Mesangial cell (primary cell): ENCODE measurements around the gene USO1. TPM values are rescaled to one million over a fixed set of nuclear protein-coding genes. Genes with fewer than 3 reads are reported as not detected.

Experiments used
- total RNA-seq: library from RNA; depleted of rRNA; stranded (reverse); fragments of >200 nt; gene quantifications from 2 replicates; pipeline ENCODE4 v1.2.3, GENCODE V29; 2015

USO1 gene, protein sequence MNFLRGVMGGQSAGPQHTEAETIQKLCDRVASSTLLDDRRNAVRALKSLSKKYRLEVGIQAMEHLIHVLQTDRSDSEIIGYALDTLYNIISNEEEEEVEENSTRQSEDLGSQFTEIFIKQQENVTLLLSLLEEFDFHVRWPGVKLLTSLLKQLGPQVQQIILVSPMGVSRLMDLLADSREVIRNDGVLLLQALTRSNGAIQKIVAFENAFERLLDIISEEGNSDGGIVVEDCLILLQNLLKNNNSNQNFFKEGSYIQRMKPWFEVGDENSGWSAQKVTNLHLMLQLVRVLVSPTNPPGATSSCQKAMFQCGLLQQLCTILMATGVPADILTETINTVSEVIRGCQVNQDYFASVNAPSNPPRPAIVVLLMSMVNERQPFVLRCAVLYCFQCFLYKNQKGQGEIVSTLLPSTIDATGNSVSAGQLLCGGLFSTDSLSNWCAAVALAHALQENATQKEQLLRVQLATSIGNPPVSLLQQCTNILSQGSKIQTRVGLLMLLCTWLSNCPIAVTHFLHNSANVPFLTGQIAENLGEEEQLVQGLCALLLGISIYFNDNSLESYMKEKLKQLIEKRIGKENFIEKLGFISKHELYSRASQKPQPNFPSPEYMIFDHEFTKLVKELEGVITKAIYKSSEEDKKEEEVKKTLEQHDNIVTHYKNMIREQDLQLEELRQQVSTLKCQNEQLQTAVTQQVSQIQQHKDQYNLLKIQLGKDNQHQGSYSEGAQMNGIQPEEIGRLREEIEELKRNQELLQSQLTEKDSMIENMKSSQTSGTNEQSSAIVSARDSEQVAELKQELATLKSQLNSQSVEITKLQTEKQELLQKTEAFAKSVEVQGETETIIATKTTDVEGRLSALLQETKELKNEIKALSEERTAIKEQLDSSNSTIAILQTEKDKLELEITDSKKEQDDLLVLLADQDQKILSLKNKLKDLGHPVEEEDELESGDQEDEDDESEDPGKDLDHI
- 27.0 and 32.6 TPM in 2 replicates for total RNA-seq

DNA sequence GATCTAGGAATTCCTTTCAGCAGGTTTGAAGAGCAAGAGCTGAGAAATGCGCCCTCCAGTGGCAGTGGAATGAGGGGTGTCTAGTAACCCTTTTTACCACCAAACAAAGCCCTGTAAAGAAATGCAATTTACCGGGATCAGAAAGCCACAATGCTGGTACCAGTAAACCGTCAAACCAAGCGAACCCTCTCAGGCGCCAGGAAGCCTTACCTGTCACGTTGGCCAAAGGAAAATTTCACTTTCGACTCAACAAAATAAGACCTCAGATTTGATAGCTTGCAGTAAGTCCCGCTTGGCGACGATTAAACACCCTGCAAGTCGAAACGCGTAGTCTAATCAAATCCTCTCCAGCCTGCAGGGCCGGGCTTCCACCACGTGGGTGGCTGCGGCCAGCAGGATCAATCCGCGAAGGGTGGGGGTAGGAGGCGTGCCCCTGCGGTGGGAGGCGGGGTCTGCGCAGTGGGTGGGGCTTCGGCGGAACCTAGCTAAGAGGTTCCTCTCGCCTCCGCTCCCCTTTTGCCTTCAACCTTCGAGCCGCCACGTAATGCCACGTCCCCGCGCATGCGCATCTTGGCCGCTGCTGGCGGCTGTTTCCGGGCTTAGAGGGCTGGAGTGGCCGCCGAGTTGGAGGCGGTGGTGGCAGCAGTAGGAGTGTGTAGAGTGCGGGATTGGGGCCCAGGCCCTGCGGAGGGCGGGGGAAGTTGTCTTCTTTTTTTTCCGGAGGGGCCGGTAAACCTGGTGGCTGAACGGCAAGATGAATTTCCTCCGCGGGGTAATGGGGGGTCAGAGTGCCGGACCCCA lies at the start of gene USO1:
Gene USO1, plus strand, starts transcription at position 512 of the 801 bp plus-strand sequence. Its CDS starts 243 bp downstream, at position 755.

Other genes starting within 250 kb of the USO1 start
- gene RCHY1, start 210.2 kb upstream of the USO1 start, total RNA-seq = 12.7 and 19.6 TPM in 2 replicates
- gene THAP6, start 210.1 kb upstream of the USO1 start, total RNA-seq = 4.2 and 5.1 TPM in 2 replicates
- gene ODAPH, start 168.5 kb upstream of the USO1 start, total RNA-seq = 0.38 and 2.1 TPM in 2 replicates
- gene CDKL2, start 94.0 kb upstream of the USO1 start, total RNA-seq = 1.5 and 2.7 TPM in 2 replicates
- gene G3BP2, start 51.2 kb upstream of the USO1 start, total RNA-seq = 71.0 and 73.0 TPM in 2 replicates
- gene PPEF2, start 177.9 kb downstream of the USO1 start, total RNA-seq = 0.13 TPM in 1 of 2 replicates, not detected in the other
- 21.6 and 39.8 TPM in 2 replicates for gene NAAA, start 216.4 kb downstream of the USO1 start, total RNA-seq